ENCODE measurements around the gene RAX2.

Gene RAX2

GRCh38 chr19:3732108-3732507 is 39.9 kb downstream of the RAX2 start:
- Histone ChIP-seq H3K27me3 (peaks cover 34% of the 10 kb centered on the region), H3K36me3 (no peaks in the 10 kb centered on the region)
- TF ChIP-seq, protein P1, sequence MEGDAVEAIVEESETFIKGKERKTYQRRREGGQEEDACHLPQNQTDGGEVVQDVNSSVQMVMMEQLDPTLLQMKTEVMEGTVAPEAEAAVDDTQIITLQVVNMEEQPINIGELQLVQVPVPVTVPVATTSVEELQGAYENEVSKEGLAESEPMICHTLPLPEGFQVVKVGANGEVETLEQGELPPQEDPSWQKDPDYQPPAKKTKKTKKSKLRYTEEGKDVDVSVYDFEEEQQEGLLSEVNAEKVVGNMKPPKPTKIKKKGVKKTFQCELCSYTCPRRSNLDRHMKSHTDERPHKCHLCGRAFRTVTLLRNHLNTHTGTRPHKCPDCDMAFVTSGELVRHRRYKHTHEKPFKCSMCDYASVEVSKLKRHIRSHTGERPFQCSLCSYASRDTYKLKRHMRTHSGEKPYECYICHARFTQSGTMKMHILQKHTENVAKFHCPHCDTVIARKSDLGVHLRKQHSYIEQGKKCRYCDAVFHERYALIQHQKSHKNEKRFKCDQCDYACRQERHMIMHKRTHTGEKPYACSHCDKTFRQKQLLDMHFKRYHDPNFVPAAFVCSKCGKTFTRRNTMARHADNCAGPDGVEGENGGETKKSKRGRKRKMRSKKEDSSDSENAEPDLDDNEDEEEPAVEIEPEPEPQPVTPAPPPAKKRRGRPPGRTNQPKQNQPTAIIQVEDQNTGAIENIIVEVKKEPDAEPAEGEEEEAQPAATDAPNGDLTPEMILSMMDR (IDR thresholded peaks at IDR 0.05; ENCODE audit: low read depth, low read length): no peak

DNA sequence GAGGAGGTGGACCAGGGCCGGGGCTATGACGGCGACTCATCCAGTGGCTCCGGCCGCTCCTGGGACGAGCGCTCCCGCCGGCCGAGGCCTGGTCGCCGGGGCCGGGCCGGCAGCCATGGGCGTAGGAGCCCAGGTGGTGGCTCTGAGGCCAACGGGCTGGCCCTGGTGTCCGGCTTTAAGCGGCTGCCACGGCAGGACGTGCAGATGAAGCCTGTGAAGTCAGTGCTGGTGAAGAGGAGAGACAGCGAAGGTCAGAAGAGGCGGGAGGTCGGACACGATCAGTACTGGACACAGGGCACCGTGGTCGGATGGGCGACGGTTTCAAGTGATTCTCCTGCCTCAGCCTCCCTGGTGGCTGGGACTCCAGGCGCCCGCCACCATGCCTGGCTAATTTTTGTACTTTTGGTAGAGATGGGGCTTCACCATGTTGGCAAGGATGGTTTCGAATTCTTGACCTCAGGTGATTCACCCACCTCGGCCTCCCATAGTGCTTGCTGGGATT is 41.5 kb downstream of the RAX2 start:
- H3K4me1 ChIP-seq: no peaks in the 10 kb centered on the region
- H3K36me3 ChIP-seq: no peaks in the 10 kb centered on the region
- DNase-seq: no peak
- H3K9me3 ChIP-seq: no peaks in the 10 kb centered on the region
- TF ChIP-seq, protein P1 (IDR thresholded peaks at IDR 0.05; ENCODE audit: low read depth, low read length): no peak
- H3K27me3 ChIP-seq: peaks cover 23% of the 10 kb centered on the region
- no peak overlapping the region for H3K4me3 ChIP-seq (ENCODE audit: low read depth, low read length)

More at GRCh38 chr19:3732108-3732507, 39.9 kb downstream of the RAX2 start:
- Histone ChIP-seq H3K4me1 (no peaks in the 10 kb centered on the region), H3K9me3 (no peaks in the 10 kb centered on the region; the same call in 1 of the 2 replicates), H3K4me3 (ENCODE audit: low read depth, low read length) (no peak overlapping the region)
- no peak for DNase-seq

- TF ChIP-seq, protein P1 (IDR thresholded peaks at IDR 0.05; ENCODE audit: low read depth, low read length): no peak
- no peak for DNase-seq
Observed at GRCh38 chr19:3725640-3726310, 46.3 kb downstream of the RAX2 start.

GRCh38 chr19:3725121-3725520 is 46.9 kb downstream of the RAX2 start:
- no peak overlapping the region for H3K4me3 ChIP-seq (ENCODE audit: low read depth, low read length)
- H3K36me3 ChIP-seq: no peaks in the 10 kb centered on the region
- no peaks in the 10 kb centered on the region for H3K4me1 ChIP-seq
- DNase-seq: no peak
- TF ChIP-seq, protein P1 (IDR thresholded peaks at IDR 0.05; ENCODE audit: low read depth, low read length): no peak
- no peaks in the 10 kb centered on the region for H3K9me3 ChIP-seq
- H3K27me3 ChIP-seq: peaks cover 25% of the 10 kb centered on the region

More at GRCh38 chr19:3725640-3726310, 46.3 kb downstream of the RAX2 start:
- no peak overlapping the region for H3K4me3 ChIP-seq (ENCODE audit: low read depth, low read length)
- H3K27me3 ChIP-seq: peaks cover 25% of the 10 kb centered on the region
- H3K36me3 ChIP-seq: no peaks in the 10 kb centered on the region
- H3K4me1 ChIP-seq: no peaks in the 10 kb centered on the region
- no peaks in the 10 kb centered on the region for H3K9me3 ChIP-seq

DNA sequence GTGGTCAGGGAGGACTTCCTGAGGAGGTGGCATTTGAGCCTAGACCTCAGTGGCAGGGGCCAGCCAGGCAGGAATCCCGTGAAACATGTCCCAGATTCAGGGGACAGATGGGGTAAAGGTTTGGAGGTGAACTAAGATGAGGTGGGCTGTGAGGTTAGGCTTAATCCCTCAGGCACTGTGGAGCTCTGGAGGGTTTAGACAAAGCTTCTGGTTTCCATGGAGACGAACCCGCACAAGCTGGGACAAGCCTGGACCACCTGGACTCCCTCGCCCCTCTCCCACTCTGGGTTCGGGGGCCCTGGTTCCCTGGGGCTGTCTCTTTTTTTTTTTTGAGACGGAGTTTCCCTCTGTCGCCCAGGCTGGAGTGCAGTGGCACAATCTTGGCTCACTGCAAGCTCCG is 48.1 kb downstream of the RAX2 start:
- Histone ChIP-seq H3K4me1 (no peaks in the 10 kb centered on the region), H3K4me3 (ENCODE audit: low read depth, low read length) (no peak overlapping the region), H3K9me3 (no peaks in the 10 kb centered on the region), H3K36me3 (no peaks in the 10 kb centered on the region), H3K27me3 (peaks cover 25% of the 10 kb centered on the region)
- no peak for DNase-seq
- TF ChIP-seq, protein P1 (IDR thresholded peaks at IDR 0.05; ENCODE audit: low read depth, low read length): no peak

- DNase-seq: no peak
- TF ChIP-seq, protein P1 (IDR thresholded peaks at IDR 0.05; ENCODE audit: low read depth, low read length): no peak
- Histone ChIP-seq H3K27me3 (peaks cover 25% of the 10 kb centered on the region), H3K9me3 (no peaks in the 10 kb centered on the region), H3K4me3 (ENCODE audit: low read depth, low read length) (no peak overlapping the region), H3K4me1 (no peaks in the 10 kb centered on the region), H3K36me3 (no peaks in the 10 kb centered on the region)
Observed at GRCh38 chr19:3723110-3723488, 48.9 kb downstream of the RAX2 start.

Measured in BE2C (cell line).